HG02870 (cell line): ENCODE measurements around the gene PLEK.
"Not testable (repeated sequence)": the region's sequence is repeated elsewhere in the genome, so short reads cannot be mapped to it uniquely, and the experiment has no call there.

ENCODE experiments used
- ATAC-seq: cut with Tn5 transposase; IDR thresholded peaks from one replicate; pipeline ENCODE4 v1.9.1; 2021; ENCODE audit warnings: mild to moderate bottlenecking, moderate library complexity; ENCODE audit not compliant: unreplicated experiment

PLEK gene

DNA sequence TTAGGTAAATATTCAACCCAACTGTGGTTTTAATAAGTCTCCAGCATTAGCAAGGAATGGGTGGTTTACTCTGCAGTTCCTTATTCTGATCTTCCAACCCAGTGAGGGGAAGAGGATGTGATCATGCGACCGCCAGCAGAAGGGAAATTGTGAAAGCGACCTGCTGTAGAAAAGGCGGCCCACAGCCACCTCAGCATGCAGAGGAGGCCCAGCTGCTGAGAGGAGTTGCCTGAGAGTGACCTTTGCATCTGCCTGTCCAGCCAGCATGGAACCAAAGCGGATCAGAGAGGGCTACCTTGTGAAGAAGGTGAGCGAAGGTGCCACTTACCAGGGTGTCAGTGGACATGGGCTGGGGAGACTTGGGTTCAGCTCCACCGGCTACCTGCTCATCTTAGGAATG, at the start of gene PLEK:
PLEK (plus strand) TSS at position 196 of the 400 bp plus-strand sequence; CDS start at position 266, 70 bp downstream.
- peak; percentile 63 for ATAC-seq

GRCh38 chr2:68316111-68316510, 49.0 kb upstream of the PLEK start:
- no peak for ATAC-seq

- ATAC-seq: no peak
Measured at GRCh38 chr2:68317971-68318913, 46.8 kb upstream of the PLEK start.

GRCh38 chr2:68318914-68319397, 46.1 kb upstream of the PLEK start:
- no peak for ATAC-seq

GRCh38 chr2:68319398-68320117, 45.5 kb upstream of the PLEK start, which contains the start of gene CNRIP1:
Gene CNRIP1, minus strand, starts transcription at chr2:68319949. Its CDS starts 549 bp downstream, at chr2:68319400.
- no peak for ATAC-seq

DNA sequence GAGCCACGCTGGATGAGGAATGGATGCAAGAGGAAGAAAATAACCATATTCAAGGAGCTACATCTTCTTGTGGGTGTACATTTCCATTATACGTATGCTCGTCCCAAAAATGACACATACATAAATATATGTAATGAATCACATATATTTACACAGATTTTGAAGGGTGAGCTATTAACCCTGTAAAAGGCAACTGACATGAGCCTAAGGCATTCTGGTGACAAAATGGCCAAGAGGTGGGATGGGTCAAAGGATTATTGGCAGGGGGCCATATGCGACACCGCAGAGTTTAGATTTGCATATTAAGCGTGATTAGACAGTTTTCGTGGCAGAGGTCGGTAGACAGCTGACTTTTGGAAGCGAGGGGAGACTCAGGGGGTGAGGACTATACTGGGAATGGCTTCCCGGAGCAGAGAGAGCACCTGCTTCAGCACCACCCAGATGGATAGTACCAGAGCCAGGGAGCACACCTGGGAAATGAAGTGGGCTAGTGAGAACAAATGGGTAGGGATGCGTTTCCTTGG, 44.9 kb upstream of the PLEK start:
- no peak for ATAC-seq

GRCh38 chr2:68325056-68325455, 40.0 kb upstream of the PLEK start:
- no peak for ATAC-seq

GRCh38 chr2:68328901-68329300, 36.2 kb upstream of the PLEK start:
- ATAC-seq: no peak

- no peak for ATAC-seq
Measured at GRCh38 chr2:68330691-68331090, 34.4 kb upstream of the PLEK start.

- ATAC-seq: no peak
Measured at GRCh38 chr2:68333009-68333408, 32.1 kb upstream of the PLEK start.

DNA sequence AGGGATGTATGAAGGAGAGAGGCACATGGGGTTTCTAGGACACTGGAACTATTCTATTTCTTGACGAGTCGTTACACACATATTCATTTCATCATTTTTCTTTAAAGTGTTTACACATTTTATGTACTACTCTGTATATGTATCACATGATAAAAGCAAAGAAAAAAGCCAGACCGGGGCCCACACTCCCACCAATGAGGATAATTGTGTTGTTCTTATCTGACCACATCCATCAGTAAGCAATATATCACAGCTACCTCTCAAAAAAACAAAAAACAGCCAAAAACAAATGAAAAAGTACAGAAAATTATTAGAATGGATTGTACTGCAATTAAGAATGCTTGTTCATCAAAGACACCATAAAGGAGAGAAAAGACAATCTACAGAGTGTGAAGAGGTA, 31.2 kb upstream of the PLEK start:
- no peak for ATAC-seq

GRCh38 chr2:68336192-68336591, 28.9 kb upstream of the PLEK start:
- ATAC-seq: no peak

DNA sequence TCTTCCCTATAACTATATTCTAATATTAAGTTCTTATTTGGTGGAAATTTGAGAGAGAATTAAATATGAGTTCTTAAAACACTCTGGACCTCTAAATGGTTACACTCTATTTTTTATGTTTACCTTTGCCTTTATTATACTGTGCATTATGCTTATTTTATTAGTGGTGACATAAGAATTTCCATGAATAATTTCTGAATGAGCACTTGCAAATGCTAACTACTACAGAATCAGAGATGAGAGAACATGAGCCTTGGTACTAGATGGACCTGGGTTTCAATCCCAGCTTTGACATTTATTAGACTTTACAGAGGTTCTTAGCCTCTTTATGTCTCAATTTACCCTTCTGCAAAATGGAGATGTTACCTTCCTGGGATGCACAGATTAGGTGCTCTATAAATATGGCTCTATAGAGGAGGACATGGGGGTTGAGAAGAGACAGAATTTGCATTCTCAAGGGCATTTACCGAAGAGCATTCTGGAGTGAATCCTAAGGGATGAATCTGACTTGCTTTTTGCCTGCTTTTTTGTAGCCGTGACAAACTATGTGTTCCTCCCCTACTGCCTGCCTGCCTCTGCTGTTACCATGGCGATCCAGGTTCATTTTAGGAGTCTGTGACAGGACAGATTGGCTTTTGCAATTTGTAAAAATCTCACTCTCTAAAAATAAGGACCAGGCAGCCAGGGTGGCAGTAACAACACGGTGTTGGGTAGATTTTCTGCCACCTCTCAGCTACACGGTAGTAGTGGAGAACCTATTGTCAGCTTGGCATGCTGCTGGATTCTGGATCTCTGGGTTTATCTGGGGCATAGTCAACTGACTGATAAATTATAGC, 24.6 kb upstream of the PLEK start:
- ATAC-seq: no peak

DNA sequence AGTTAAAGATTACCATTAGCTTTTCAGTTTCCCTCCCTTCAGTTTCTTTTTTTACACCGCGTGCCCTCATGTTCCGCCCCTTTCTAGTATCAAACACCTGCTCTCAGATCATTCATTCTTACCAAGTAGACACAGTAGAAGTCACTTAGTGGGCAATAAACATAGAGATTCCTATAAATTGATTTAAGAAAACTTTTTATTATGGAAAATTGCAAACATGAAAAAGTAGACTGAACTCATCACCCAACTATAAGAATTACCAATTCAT, 24.1 kb upstream of the PLEK start:
- ATAC-seq: no peak

DNA sequence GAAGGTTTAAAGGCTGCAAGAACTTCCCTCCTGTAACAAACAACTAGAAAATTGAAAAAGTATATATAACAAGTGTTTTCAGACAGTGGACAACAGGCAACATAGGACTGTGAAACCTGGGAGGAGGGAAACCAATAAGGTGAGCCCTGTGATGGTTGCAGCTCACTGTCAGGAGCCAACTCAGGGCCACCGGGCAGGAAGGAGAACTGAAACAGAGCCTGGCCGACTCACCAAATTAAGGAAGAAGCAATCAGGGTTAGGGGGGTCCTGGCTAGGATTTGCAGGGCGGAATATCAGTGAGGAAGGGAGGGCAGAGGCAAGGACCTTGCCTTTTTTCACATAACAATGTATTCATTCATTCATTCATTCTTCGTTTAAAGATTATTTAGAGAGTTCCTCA, 23.5 kb upstream of the PLEK start:
- no peak for ATAC-seq

GRCh38 chr2:68342470-68342869, 22.6 kb upstream of the PLEK start:
- no peak for ATAC-seq

GRCh38 chr2:68344031-68344430, 21.1 kb upstream of the PLEK start:
- ATAC-seq: no peak

- no peak for ATAC-seq
Measured at GRCh38 chr2:68345129-68345875, 19.8 kb upstream of the PLEK start.

DNA sequence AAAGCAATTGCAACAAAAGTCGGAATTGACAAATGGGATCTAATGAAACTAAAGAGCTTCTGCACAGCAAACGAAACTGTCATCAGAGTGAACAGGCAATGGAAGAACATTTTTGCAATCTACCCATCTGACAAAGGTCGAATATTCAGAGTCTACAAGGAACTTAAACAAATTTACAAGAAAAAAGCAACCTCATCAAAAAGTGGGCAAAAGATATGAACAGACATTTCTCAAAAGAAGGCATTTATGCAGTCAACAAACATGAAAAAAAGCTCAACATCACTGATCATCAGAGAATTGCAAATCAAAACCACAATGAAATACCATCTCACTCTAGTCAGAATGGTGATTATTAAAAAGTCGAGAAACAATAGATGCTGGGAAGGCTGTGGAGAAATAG, 16.0 kb upstream of the PLEK start:
- not testable (repeated sequence) for ATAC-seq

- ATAC-seq: no peak
Measured at GRCh38 chr2:68351997-68352396, 13.1 kb upstream of the PLEK start.
